SJSA1 (cell line): ENCODE data around the gene SMG6. TPM values are rescaled to one million over a fixed set of nuclear protein-coding genes. Genes with fewer than 3 reads are reported as not detected.

ENCODE experiments used
- DNase-seq, 2 experiments: peaks; one replicate each; pipeline ENCODE4 v3.0.0-alpha.2; 2015 to 2020; ENCODE audit warnings: low spot score in 2 of 2, low read depth in 1 of 2
- H3K27ac ChIP-seq: fragments of 250-450 bp; sonication (Bioruptor Pico); 2 replicates; pipeline ENCODE4 v1.5.1; 2020; ENCODE audit warnings: mild to moderate bottlenecking, moderate library complexity
- H3K27me3 ChIP-seq: fragments of 250-450 bp; sonication (Bioruptor Pico); replicated peaks from 2 replicates; pipeline ENCODE4 v1.5.1; 2020; ENCODE audit warnings: mild to moderate bottlenecking, moderate library complexity
- H3K36me3 ChIP-seq: fragments of 250-450 bp; sonication (Bioruptor Pico); 2 replicates; pipeline ENCODE4 v1.5.1; 2020; ENCODE audit warnings: mild to moderate bottlenecking
- H3K4me1 ChIP-seq: fragments of 250-450 bp; sonication (Bioruptor Pico); replicated peaks from 2 replicates; pipeline ENCODE4 v1.6.1; 2021; ENCODE audit warnings: mild to moderate bottlenecking
- H3K4me3 ChIP-seq: fragments of 250-450 bp; sonication (Bioruptor Pico); 2 replicates; pipeline ENCODE4 v1.5.1; 2020; ENCODE audit warnings: mild to moderate bottlenecking
- H3K9me3 ChIP-seq: fragments of 250-450 bp; sonication (Bioruptor Pico); replicated peaks from 2 replicates; pipeline ENCODE4 v1.5.1; 2020; ENCODE audit warnings: mild to moderate bottlenecking
- total RNA-seq: library from RNA; depleted of rRNA; stranded (reverse); fragments of >200 nt; shearing (Covaris generic); gene quantifications from 2 replicates; pipeline ENCODE4 v1.2.3, GENCODE V29; 2014

SMG6 gene
- total RNA-seq, 1 experiment from 2014 or later: 23.9 TPM

GRCh38 chr17:2041561-2042389 is 261.8 kb downstream of the SMG6 start, which contains the start of gene OVCA2:
Gene OVCA2 (plus strand): TSS chr17:2042022. CDS start chr17:2042048, 26 bp downstream.
- Histone ChIP-seq H3K27ac (peak within 1 kb of the TSS; percentile 87), H3K9me3 (no peaks in the 10 kb centered on the region), H3K36me3 (peaks cover 44% of the 10 kb centered on the region), H3K4me3 (peak within 1 kb of the TSS; percentile 75), H3K4me1 (peaks cover 27% of the 10 kb centered on the region), H3K27me3 (no peaks in the 10 kb centered on the region)
- peak; percentile 93 to 95 for DNase-seq

- Histone ChIP-seq H3K4me1 (peaks cover 27% of the 10 kb centered on the region), H3K27ac (0 out of 2 replicates have a peak overlapping the region, but pooled peaks have one; percentile 87)
- DNase-seq: no peak
Observed at GRCh38 chr17:2040942-2041560, 262.5 kb downstream of the SMG6 start.

GRCh38 chr17:2040219-2040827 is 263.3 kb downstream of the SMG6 start:
- Histone ChIP-seq H3K4me3 (no peak overlapping the region), H3K4me1 (peaks cover 27% of the 10 kb centered on the region), H3K27me3 (no peaks in the 10 kb centered on the region), H3K9me3 (no peaks in the 10 kb centered on the region), H3K36me3 (peaks cover 52% of the 10 kb centered on the region), H3K27ac (no peak overlapping the region)
- DNase-seq: no peak

More at GRCh38 chr17:2040942-2041560, 262.5 kb downstream of the SMG6 start:
- Histone ChIP-seq H3K36me3 (peaks cover 50% of the 10 kb centered on the region), H3K9me3 (no peaks in the 10 kb centered on the region), H3K4me3 (peak overlapping the region; percentile 75), H3K27me3 (no peaks in the 10 kb centered on the region)

GRCh38 chr17:2037155-2037554 is 266.4 kb downstream of the SMG6 start:
- no peak for DNase-seq
- Histone ChIP-seq H3K9me3 (no peaks in the 10 kb centered on the region), H3K4me3 (no peak overlapping the region), H3K27me3 (no peaks in the 10 kb centered on the region), H3K27ac (no peak overlapping the region), H3K36me3 (peaks cover 25% of the 10 kb centered on the region), H3K4me1 (peaks cover 8% of the 10 kb centered on the region)

GRCh38 chr17:2035541-2036488 is 267.8 kb downstream of the SMG6 start:
- H3K4me1 ChIP-seq: peaks cover 3% of the 10 kb centered on the region; the same call in 1 of the 2 replicates
- H3K27ac ChIP-seq: no peak overlapping the region
- H3K27me3 ChIP-seq: no peaks in the 10 kb centered on the region
- no peak for DNase-seq
- peaks cover 22% of the 10 kb centered on the region for H3K36me3 ChIP-seq
- H3K9me3 ChIP-seq: no peaks in the 10 kb centered on the region
- H3K4me3 ChIP-seq: no peak overlapping the region

GRCh38 chr17:2034806-2035540 is 268.6 kb downstream of the SMG6 start:
- H3K27ac ChIP-seq: no peak overlapping the region

GRCh38 chr17:2034157-2034556 is 269.4 kb downstream of the SMG6 start:
- no peak for DNase-seq
- peaks cover 9% of the 10 kb centered on the region for H3K4me1 ChIP-seq
- H3K27ac ChIP-seq: no peak overlapping the region

More at GRCh38 chr17:2034806-2035540, 268.6 kb downstream of the SMG6 start:
- no peak for DNase-seq
- Histone ChIP-seq H3K4me3 (no peak overlapping the region), H3K36me3 (peaks cover 22% of the 10 kb centered on the region), H3K4me1 (peaks cover 4% of the 10 kb centered on the region; the same call in 1 of the 2 replicates), H3K27me3 (no peaks in the 10 kb centered on the region), H3K9me3 (no peaks in the 10 kb centered on the region)

GRCh38 chr17:2033153-2033552 is 270.4 kb downstream of the SMG6 start:
- Histone ChIP-seq H3K27me3 (no peaks in the 10 kb centered on the region; the same call in 1 of the 2 replicates), H3K9me3 (no peaks in the 10 kb centered on the region), H3K4me3 (no peak overlapping the region), H3K27ac (no peak overlapping the region), H3K4me1 (peaks cover 9% of the 10 kb centered on the region), H3K36me3 (peaks cover 19% of the 10 kb centered on the region)
- no peak for DNase-seq

More at GRCh38 chr17:2034157-2034556, 269.4 kb downstream of the SMG6 start:
- Histone ChIP-seq H3K4me3 (no peak overlapping the region), H3K36me3 (peaks cover 19% of the 10 kb centered on the region), H3K9me3 (no peaks in the 10 kb centered on the region), H3K27me3 (no peaks in the 10 kb centered on the region)

- Histone ChIP-seq H3K27me3 (peaks cover 8% of the 10 kb centered on the region), H3K4me1 (peaks cover 14% of the 10 kb centered on the region), H3K9me3 (no peaks in the 10 kb centered on the region), H3K4me3 (peak overlapping the region; percentile 90), H3K36me3 (peaks cover 5% of the 10 kb centered on the region), H3K27ac (no peak overlapping the region)
- no peak for DNase-seq
Observed at GRCh38 chr17:2030779-2031163, 272.8 kb downstream of the SMG6 start.

- Histone ChIP-seq H3K4me1 (peaks cover 20% of the 10 kb centered on the region), H3K27me3 (peaks cover 14% of the 10 kb centered on the region)
- DNase-seq: peak; percentile 74 to 90
Observed at GRCh38 chr17:2029911-2030778, 273.4 kb downstream of the SMG6 start, which contains the start of gene DPH1. Gene DPH1 (plus strand): TSS chr17:2030153. CDS start chr17:2030170, 17 bp downstream.

GRCh38 chr17:2028737-2029136 is 274.8 kb downstream of the SMG6 start:
- Histone ChIP-seq H3K9me3 (no peaks in the 10 kb centered on the region; the same call in 1 of the 2 replicates), H3K27me3 (peaks cover 29% of the 10 kb centered on the region), H3K36me3 (peaks cover 3% of the 10 kb centered on the region), H3K27ac (no peak overlapping the region), H3K4me3 (no peak overlapping the region), H3K4me1 (peaks cover 34% of the 10 kb centered on the region)
- no peak for DNase-seq

More at GRCh38 chr17:2029911-2030778, 273.4 kb downstream of the SMG6 start, which contains the start of gene DPH1:
- peaks cover 3% of the 10 kb centered on the region for H3K36me3 ChIP-seq
- peak within 1 kb of the TSS; percentile 90 for H3K4me3 ChIP-seq
- peak within 1 kb of the TSS; percentile 22 for H3K27ac ChIP-seq
- H3K9me3 ChIP-seq: no peaks in the 10 kb centered on the region
